ENCODE data around the gene DERL2. TPM values are rescaled to one million over a fixed set of nuclear protein-coding genes. Genes with fewer than 3 reads are reported as not detected.

Gene DERL2
- total and polyA plus RNA-seq, 3 donors from 2014 or later: 70.8 to 159 (median 97.0) TPM

DNA sequence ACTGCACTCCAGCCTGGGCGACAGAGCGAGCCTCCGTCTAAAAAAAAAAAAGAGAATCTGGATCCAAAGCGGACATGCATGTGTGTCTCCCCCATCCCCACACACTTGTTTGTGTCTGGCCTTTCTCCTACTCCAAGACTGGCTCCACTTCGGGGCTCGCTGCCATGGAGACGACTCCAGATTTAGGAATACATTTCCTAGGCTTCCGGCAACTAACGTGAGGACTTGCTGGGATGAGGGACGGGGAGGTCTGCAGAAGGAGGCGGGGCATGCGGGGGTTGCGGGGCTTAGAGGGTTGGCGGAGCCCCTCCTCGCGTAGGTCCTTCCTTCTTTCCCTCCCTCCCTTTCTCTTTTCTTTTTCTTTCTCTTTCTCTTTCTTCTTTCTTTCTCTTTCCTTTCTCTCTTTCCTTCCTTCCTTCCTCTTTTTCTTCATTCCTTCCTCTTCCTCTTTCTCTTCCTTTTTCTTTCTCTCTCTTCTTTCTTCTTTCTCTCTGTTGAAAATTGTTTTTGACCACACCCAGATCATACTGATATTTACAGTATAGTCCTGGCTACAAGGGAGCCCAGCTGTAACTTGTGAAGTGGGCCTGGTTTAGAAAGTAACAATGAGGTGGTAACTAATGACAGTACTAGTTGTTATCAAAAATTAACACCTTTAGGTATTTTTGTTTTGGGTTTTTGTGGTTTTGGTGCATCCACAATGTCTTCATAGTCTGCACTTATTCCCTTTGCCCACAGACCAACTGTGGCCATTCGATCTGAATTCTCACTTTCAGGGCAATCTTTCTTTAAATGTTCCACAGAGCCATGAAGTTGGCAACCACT is 25.6 kb upstream of the DERL2 start:
- Histone ChIP-seq H3K4me1 (no peaks in the 10 kb centered on the region), H3K36me3 (ENCODE audit: low read depth, missing control alignments) (no peaks in the 10 kb centered on the region), H3K4me3 (no peak overlapping the region), H3K27me3 (no peaks in the 10 kb centered on the region), H3K9me3 (no peaks in the 10 kb centered on the region), H3K27ac (no peak overlapping the region)
- intact Hi-C loops (cut with DNase I; ENCODE audit: low total_unique reads): no loop called here
- WGBS, 2 donors: 50 to 62% methylated on average over 17 of the region's 17 CpGs
- TF ChIP-seq POLR2A (IDR thresholded peaks at IDR 0.05): no peak
- TF ChIP-seq, protein P1, sequence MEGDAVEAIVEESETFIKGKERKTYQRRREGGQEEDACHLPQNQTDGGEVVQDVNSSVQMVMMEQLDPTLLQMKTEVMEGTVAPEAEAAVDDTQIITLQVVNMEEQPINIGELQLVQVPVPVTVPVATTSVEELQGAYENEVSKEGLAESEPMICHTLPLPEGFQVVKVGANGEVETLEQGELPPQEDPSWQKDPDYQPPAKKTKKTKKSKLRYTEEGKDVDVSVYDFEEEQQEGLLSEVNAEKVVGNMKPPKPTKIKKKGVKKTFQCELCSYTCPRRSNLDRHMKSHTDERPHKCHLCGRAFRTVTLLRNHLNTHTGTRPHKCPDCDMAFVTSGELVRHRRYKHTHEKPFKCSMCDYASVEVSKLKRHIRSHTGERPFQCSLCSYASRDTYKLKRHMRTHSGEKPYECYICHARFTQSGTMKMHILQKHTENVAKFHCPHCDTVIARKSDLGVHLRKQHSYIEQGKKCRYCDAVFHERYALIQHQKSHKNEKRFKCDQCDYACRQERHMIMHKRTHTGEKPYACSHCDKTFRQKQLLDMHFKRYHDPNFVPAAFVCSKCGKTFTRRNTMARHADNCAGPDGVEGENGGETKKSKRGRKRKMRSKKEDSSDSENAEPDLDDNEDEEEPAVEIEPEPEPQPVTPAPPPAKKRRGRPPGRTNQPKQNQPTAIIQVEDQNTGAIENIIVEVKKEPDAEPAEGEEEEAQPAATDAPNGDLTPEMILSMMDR (IDR thresholded peaks at IDR 0.05): no peak
- peak; percentile 23 for DNase-seq

DNA sequence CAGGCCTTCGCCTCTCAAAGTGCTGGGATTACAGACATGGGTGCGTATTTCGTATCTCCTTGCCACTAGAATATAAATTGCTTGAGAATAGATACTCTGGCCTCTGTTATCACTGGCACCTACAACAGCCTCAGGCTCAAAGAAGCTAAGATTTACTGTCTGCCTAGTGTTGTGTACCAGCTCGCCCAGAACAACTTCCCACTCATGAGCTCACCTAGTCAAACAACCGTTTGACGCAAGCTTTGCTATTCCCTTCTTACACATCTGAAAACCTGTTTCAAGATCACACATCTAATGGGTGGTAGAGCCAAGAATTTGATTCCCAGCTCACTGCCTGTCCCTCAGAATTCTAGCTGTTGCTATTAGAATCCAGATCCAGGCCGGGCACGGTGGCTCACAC is 24.8 kb upstream of the DERL2 start:
- no peaks in the 10 kb centered on the region for H3K9me3 ChIP-seq
- H3K27ac ChIP-seq: no peak overlapping the region
- no peaks in the 10 kb centered on the region for H3K4me1 ChIP-seq
- H3K27me3 ChIP-seq: no peaks in the 10 kb centered on the region
- WGBS, 2 donors: 74 to 96% methylated on average over 7 of the region's 8 CpGs
- intact Hi-C loops (cut with DNase I; ENCODE audit: low total_unique reads): no loop called here
- no peak for DNase-seq
- no peaks in the 10 kb centered on the region for H3K36me3 ChIP-seq (ENCODE audit: low read depth, missing control alignments)
- no peak overlapping the region for H3K4me3 ChIP-seq
- TF ChIP-seq, protein P1 (IDR thresholded peaks at IDR 0.05): no peak
- TF ChIP-seq POLR2A (IDR thresholded peaks at IDR 0.05): no peak

DNA sequence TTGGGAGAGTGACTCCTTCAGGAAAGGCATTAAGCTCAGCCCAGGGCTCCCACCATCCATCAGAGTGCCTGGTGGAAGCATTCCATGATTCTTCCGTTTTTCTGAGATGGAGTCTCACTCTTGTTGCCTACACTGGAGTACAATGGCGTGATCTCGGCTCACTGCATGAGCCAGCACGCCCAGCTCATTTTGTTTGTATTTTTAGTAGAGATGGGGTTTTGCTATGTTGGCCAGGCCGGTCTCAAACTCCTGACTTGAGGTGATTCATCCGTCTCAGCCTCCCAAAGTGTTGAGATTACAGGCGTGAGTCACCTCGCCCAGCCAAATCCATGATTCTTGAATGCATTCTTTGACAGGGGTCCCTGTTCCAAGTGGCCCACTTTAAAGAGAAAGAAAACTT is 23.5 kb upstream of the DERL2 start:
- no peak overlapping the region for H3K27ac ChIP-seq
- 75 to 81% methylated on average over 8 of the region's 8 CpGs for WGBS, 2 donors
- H3K9me3 ChIP-seq: no peaks in the 10 kb centered on the region
- TF ChIP-seq, protein P1 (IDR thresholded peaks at IDR 0.05): no peak
- H3K4me1 ChIP-seq: no peaks in the 10 kb centered on the region
- DNase-seq: no peak
- H3K27me3 ChIP-seq: no peaks in the 10 kb centered on the region
- no peaks in the 10 kb centered on the region for H3K36me3 ChIP-seq (ENCODE audit: low read depth, missing control alignments)
- intact Hi-C loops (cut with DNase I; ENCODE audit: low total_unique reads): no loop called here
- no peak overlapping the region for H3K4me3 ChIP-seq

DNA sequence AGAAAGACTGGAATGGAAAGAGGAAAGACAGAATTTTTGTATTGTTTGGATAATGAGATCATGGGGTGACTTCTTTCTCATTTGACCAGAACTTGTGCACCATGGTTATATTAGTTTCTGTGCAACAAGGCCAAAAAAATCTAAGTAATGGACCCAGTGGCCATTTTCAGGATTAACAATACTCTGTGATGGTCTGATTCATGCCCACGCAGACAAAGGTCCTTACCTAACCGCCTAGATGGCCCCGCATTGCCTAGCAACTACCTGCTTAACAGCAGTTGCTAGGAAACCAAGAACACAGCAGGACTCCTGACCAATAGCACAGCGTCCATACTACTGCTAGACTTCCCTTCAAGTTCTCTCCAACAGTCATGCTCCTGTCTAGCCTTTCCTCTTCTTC is 22.8 kb upstream of the DERL2 start:
- DNase-seq: peak; percentile 27
- Histone ChIP-seq H3K27me3 (no peaks in the 10 kb centered on the region), H3K4me1 (no peaks in the 10 kb centered on the region), H3K9me3 (no peaks in the 10 kb centered on the region), H3K4me3 (no peak overlapping the region), H3K27ac (no peak overlapping the region), H3K36me3 (ENCODE audit: low read depth, missing control alignments) (no peaks in the 10 kb centered on the region)
- TF ChIP-seq, protein P1 (IDR thresholded peaks at IDR 0.05): no peak
- TF ChIP-seq POLR2A (IDR thresholded peaks at IDR 0.05): no peak
- intact Hi-C loops (cut with DNase I; ENCODE audit: low total_unique reads): no loop called here
- WGBS, 2 donors: 51 to 57% methylated on average over 4 of the region's 4 CpGs

DNA sequence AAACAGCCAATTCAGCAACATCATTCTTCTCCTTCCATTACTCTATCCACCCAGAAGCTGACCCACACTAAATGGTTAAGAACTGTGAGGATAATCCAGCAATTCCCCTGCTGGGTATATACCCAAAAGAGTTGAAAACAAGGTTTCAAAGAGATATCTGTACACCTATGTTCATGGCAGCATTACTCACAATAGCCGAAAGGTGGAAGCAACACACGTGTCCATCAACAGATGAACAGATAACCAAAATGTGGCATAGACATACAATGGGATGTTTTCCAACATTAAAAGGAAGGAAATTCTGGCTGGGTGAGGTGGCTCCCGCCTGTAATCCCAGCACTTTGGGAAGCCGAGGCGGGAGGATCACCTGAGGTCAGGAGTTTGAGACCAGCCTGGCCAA is 20.3 kb upstream of the DERL2 start:
- 93 to 96% methylated on average over 5 of the region's 5 CpGs for WGBS, 2 donors
- Histone ChIP-seq H3K4me1 (no peaks in the 10 kb centered on the region), H3K27me3 (no peaks in the 10 kb centered on the region), H3K9me3 (no peaks in the 10 kb centered on the region), H3K4me3 (no peak overlapping the region), H3K27ac (no peak overlapping the region), H3K36me3 (ENCODE audit: low read depth, missing control alignments) (no peaks in the 10 kb centered on the region)
- DNase-seq: no peak
- TF ChIP-seq, protein P1 (IDR thresholded peaks at IDR 0.05): no peak
- no peak for TF ChIP-seq POLR2A (IDR thresholded peaks at IDR 0.05)
- intact Hi-C loops (cut with DNase I; ENCODE audit: low total_unique reads): no loop called here
